Umbilical cord (tissue), 2 donors: ENCODE measurements around the gene NEMP1. TPM values are rescaled to one million over a fixed set of nuclear protein-coding genes. Genes with fewer than 3 reads are reported as not detected.
"Not testable (repeated sequence)": the region's sequence is repeated elsewhere in the genome, so short reads cannot be mapped to it uniquely, and the experiment has no call there.

Experiments
- DNase-seq: peaks from one replicate; pipeline ENCODE4 v3.0.0-alpha.2; 2015; ENCODE audit warnings: low spot score
- total RNA-seq: library from RNA; depleted of rRNA; stranded (reverse); fragments of >200 nt; gene quantifications from one replicate; pipeline ENCODE4 v1.2.3, GENCODE V29; 2014; ENCODE audit warnings: low replicate concordance; ENCODE audit not compliant: insufficient read depth

NEMP1 gene
- total RNA-seq, 1 donor from 2014 or later: 7.5 TPM

DNA sequence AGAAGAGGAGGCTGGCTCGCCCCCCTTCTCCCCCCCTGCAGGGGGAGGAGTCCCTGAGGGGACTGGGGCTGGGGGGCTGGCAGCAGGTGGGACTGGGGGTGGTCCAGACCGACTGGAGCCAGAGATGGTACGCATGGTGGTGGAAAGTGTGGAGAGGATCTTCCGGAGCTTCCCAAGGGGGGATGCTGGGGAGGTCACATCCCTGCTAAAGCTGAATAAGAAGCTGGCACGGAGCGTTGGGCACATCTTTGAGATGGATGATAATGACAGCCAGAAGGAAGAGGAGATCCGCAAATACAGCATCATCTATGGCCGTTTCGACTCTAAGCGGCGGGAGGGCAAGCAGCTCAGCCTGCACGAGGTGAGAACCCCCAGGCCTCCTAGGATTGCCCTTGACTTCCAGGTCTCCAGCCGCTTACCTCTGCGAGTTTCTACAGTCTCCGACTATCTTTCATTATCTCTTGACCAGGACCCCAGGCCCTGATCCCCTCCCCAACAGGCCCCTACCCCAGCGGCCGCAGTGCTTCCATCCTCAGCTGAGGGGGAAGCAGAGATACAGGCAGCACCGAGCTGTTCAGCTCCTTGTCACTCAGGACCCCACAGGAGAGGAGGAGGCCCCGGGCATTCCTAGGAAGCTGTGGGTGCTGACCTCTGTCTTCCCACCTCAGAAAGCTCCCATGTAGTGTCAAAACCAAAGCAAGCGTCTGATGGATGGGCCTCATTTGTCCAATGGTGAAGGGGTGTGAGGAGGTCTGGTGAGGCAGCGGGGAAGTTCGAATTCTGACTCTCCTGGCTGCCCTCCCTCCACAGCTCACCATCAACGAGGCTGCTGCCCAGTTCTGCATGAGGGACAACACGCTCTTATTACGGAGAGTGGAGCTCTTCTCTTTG, 13.3 kb upstream of the NEMP1 start:
- DNase-seq: no peak

- no peak for DNase-seq
Measured at GRCh38 chr12:57090924-57091637, 12.5 kb upstream of the NEMP1 start.

- DNase-seq: no peak
Measured at GRCh38 chr12:57090490-57090889, 11.9 kb upstream of the NEMP1 start.

DNA sequence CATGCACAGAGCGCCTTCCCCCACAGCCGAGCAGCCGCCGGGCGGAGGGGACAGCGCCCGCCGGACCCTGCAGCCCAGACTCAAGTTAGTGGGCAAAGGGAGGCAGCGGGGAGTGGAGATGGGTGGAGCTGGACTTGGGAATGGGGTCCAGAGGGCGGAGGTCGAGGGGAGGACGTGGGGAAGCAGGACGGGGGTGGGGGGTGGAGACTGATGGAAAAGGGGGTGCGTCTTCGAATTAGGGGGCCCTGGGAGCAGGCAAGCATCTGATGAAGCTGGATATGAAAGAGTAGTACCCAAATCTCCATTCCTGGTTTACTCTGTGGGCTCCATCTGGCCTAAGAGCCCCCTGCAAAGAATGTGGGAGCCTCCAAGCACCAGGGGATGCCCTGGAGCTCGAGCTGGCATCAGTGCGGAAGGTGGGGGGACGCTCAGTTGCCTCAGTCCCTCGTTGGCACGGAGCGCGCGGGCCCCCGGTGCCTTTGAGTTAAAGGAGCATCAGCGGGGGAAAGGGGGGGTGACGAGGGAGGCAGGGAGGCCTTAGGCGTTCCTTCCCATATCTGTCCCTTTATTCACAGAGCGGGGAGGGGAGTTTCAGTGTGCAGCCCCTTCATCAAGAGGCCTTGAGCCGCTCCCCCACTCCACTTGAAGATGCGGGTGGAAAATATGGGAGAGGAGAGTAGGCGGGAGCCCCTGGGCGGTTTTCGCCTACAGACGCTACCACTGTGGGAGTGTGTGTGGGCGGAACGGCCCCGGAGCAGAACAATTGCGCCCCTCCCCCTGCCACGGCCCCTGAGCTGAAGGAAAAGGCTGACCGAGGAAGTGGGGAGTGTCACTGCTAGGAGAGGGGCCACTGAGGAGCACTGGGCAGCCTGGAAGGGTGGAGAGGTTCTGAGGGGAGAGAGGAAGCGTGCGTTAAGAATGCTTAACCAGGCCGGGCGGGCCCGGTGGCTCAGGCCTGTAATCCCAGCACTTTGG, 11.0 kb upstream of the NEMP1 start:
- peak; percentile 93 for DNase-seq

GRCh38 chr12:57088354-57089270, 10.0 kb upstream of the NEMP1 start, which contains the start of gene NAB2:
Gene NAB2, plus strand, starts transcription at chr12:57089114. Its CDS starts 158 bp downstream, at chr12:57089272.
- DNase-seq: peak; percentile 98

DNA sequence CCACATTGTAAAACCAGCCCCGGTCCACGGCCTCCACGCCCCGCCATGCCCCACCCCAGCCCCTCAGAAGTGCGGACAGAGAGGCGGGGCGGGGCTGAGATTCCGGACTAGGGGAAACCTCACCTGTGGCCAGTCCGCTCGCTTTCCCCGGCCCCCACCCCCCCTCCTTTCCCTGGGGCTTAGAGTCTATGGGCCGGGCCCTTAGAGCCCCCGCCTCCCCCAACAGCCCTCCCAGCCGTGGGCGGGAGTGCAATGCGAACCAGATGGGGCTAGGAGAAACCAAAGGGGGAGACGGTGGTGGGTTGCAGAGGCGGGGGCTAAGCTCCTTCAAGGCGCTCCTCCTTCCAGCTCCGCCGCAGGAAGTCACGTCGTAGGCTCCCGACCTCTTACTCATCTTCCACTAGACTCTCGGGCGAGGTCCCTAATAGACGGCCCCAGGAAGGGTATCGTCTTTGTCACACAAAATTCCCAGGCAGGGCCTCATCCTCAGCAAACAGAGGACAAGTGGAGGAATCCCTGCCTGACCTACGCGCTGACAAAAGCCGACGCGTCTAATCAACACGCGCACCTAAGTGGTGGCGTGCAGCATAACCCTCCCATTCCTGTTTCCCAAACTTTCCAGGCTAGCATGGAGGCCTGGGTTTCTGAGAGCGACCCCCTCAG, 9.2 kb upstream of the NEMP1 start:
- peak; percentile 99 for DNase-seq

- peak; percentile 94 for DNase-seq
Measured at GRCh38 chr12:57087010-57087690, 8.6 kb upstream of the NEMP1 start.

- DNase-seq: peak; percentile 92
Measured at GRCh38 chr12:57086493-57087009, 8.0 kb upstream of the NEMP1 start.

DNA sequence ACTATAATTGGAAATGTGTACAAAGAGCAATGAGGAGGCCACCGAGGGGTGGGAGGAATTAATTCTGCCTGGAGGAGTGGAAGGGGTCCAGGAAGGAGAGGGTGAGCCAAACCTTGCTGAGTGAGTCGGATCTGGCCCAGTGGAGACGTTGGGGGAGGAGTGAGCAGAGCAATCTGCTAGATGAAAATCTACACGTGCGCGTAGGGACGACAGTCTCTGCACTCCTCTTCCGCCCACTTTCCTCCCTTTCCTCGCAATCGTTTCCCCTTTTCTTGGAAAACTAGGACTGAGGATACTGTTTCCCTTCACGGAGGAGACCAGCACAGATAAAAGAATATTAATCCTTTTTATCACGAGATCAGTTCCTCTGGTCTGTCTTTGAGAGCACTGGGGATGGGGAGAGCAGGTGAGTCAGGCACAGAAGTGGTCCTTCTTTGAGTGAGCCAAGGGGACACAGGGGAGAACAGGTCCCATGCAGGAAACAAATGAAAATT, 7.5 kb upstream of the NEMP1 start:
- peak; percentile 85 for DNase-seq

DNA sequence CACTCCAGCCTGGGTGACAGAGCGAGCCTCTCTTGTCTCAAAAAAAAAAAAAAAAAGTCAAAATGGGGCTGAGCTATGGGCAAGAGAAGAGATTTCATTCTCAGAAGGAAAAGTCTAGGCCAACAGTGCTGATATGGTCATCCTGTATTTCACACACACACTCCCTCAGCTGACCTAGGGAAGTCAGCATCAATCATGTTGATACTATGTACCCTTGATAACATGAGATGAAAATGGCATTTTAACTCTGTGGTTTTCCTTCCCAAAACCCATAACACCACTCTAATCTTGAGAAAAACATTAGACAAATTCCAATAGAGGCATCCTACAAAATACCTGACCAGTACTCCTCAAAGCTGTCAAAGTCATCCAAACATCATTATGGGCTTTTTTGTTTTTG, 2.3 kb upstream of the NEMP1 start:
- DNase-seq: no peak

GRCh38 chr12:57079821-57080220, 1.2 kb upstream of the NEMP1 start:
- DNase-seq: no peak

GRCh38 chr12:57073566-57074450, 4.8 kb downstream of the NEMP1 start:
- not testable (repeated sequence) for DNase-seq

- no peak for DNase-seq
Measured at GRCh38 chr12:57072661-57073060, 5.9 kb downstream of the NEMP1 start.

DNA sequence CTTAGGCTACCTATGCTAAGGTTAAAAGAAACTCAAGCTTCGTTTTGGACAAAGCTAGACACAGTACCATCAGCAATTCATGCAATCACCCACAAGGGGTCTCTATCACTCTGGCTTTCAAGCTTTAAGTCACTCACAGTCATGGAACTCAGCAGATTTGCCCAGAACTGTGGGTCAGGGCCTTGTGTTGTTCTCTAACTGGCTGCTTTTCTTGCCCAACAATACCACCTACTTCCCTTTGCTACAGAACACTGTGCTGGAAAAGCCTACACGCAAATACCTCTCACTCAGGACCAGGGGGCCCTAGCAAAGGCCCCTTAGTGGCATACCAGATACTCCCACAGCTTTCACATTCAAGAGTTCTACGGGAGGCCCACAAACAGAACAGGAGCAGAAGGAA, 9.1 kb downstream of the NEMP1 start:
- DNase-seq: peak; percentile 90

DNA sequence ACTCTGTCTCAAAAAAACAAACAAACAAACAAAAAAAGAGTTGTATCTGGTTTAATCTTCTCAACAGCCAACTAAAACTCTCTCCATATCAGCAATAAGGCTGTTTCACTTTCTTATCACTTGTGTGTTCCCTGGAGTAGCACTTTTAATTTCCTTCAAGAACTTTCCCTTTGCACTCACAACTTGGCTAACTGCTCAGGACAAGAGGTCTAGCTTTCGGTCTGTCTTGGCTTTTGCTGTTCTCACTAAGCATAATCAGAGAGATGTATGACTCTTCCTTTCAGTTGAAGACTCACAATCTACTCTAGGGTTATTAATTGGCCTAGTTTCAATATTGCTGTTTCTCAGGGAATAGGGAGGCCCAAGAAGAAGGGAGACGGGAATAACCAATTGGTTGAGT, 12.3 kb downstream of the NEMP1 start:
- DNase-seq: no peak

DNA sequence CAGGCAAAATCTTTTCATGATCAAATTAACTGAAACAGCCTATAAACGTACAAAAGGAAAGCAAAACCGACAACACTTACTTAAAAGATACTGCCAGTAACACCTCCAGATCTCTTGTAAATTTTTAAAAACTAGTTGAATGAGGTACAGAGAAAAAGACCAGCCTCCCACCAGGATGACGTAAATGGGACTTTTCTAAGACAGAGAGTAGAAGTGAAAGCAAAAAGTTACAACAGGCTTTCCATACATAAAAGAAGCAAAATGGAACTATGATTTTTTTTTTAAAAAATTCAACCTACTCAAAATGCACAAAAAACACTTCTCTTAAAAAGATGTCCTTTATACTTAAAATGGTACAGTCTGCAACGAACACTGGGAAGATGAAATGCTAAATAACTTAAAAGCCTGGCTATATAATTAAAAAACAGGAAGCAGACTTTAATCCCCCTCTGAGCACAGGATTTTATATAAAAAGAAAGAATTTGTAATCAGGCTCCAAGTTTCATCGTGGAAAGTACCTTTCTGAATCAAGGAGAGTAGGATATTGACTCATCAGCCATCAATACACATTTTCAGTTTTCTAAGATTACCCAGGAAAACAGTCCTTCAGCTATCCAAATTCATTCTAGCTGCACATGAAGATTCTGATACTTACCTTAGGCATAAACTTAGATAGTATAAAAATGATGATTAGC, 14.5 kb downstream of the NEMP1 start:
- no peak for DNase-seq

DNA sequence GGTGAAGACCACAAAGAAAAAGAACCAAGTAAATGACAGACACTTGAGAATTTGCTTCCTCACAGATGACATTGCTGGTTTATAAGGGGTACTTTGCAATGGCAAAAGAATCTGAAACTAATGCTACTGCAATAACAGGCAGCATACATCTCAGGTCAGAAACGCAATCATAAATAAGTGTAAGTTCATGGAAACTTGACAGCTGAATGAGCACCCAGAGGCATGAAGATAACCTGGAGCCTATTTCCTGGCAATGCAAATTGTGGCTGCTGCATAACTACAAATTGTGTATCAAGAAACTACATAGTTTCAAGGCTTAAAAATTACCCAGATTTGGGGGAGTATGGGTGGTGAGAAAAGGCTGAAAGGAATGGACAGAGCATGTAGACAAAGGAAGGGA, 20.1 kb downstream of the NEMP1 start:
- DNase-seq: no peak
